IgD-negative memory B cell (primary cell): ENCODE data around the gene FILIP1L. TPM values are rescaled to one million over a fixed set of nuclear protein-coding genes. Genes with fewer than 3 reads are reported as not detected.

Experiments
- H3K27ac Mint-ChIP-seq, 3 donors: one replicate each; pipeline ENCODE4 v1.8.0; 2020 to 2022; ENCODE audit warnings: mild to moderate bottlenecking in 3 of 3, mixed read lengths in 3 of 3, moderate library complexity in 1 of 3
- H3K27me3 Mint-ChIP-seq: one replicate; pipeline ENCODE4 v1.8.0; 2021; ENCODE audit warnings: mixed read lengths
- H3K36me3 Mint-ChIP-seq: one replicate; pipeline ENCODE4 v1.8.0; 2020; ENCODE audit warnings: mild to moderate bottlenecking, mixed read lengths
- H3K4me1 Mint-ChIP-seq, 3 donors: one replicate each; pipeline ENCODE4 v1.8.0; 2020 to 2022; ENCODE audit warnings: mixed read lengths in 3 of 3, mild to moderate bottlenecking in 1 of 3
- H3K4me3 Mint-ChIP-seq, 4 donors: one replicate each; pipeline ENCODE4 v1.8.0; 2020 to 2022; ENCODE audit warnings: mild to moderate bottlenecking in 4 of 4, mixed read lengths in 4 of 4, moderate library complexity in 3 of 4
- H3K9me3 Mint-ChIP-seq, 3 donors: one replicate each; pipeline ENCODE4 v1.8.0; 2020 to 2021; ENCODE audit warnings: mixed read lengths in 3 of 3, mild to moderate bottlenecking in 1 of 3
- polyA plus RNA-seq: library from polyadenylated mRNA; unstranded; fragments of 300-500 nt; fragmentation: Illumina TruSeq; gene quantifications from one replicate; pipeline ENCODE4 v1.2.3, GENCODE V29; 2021

Gene FILIP1L
- 1.1 TPM for polyA plus RNA-seq

- H3K4me3 Mint-ChIP-seq, result no peak within 1 kb of the TSS
- no peaks in the 10 kb centered on the region for H3K9me3 Mint-ChIP-seq
- no peak within 1 kb of the TSS for H3K27ac Mint-ChIP-seq
- H3K27me3 Mint-ChIP-seq, result no peaks in the 10 kb centered on the region
- H3K4me1 Mint-ChIP-seq, result peaks cover 0 to 2% (median 0%) of the 10 kb centered on the region in 3 donors
- H3K36me3 Mint-ChIP-seq, result peaks cover 15% of the 10 kb centered on the region
These were observed at the start of gene FILIP1L for GRCh38 chr3:100114413-100115030. TSS of gene FILIP1L (minus strand) at chr3:100114501.

GRCh38 chr3:100163787-100164186, 49.5 kb upstream of the FILIP1L start:
- Mint-ChIP-seq H3K27ac (no peak overlapping the region), H3K4me3 (no peak overlapping the region), H3K4me1 (no peaks in the 10 kb centered on the region), H3K9me3 (no peaks in the 10 kb centered on the region), H3K36me3 (peaks cover 7% of the 10 kb centered on the region), H3K27me3 (no peaks in the 10 kb centered on the region)

- Mint-ChIP-seq H3K36me3 (peaks cover 17% of the 10 kb centered on the region), H3K27me3 (no peaks in the 10 kb centered on the region), H3K4me1 (no peaks in the 10 kb centered on the region), H3K27ac (no peak overlapping the region), H3K9me3 (peaks cover 2 to 3% (median 3%) of the 10 kb centered on the region in 3 donors), H3K4me3 (no peak overlapping the region)
These were observed 46.2 kb upstream of the FILIP1L start for GRCh38 chr3:100160521-100160920.

DNA sequence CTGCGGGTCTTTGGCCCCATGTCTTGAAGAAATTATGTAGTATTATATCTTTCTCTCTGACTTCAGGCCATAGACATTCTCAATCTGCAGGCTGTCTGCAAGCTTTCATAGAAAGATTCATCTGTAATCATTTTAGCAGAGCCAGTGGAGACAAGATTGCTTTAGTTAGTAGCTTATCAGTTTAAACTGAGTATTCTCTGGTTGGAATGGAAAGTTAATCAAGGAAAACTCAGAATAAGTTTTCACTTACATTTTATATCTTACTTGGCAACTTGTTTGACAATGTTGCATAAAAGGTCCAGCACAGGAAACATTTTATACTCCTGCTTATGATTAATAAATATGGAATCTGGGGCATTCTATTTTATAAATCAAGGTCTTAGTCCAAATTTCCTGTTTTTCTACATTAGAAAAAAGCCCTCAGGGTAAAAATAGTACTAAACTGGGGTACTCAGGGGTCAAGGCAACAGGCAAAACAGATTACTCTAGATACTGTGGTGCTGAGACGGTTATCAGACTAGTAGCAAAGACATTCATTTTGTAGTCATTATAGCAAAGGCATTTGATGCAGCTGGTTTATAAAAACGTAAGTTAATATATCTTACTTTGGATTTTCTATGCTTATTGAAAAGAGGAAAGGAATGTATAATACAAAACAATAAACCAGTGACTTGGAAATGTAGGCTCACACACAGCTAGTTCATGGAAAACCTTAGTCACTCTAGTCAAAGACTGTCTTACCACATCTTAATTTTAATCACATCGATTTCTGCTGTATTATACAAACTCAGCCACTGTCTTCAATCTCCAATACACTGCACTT, 45.2 kb upstream of the FILIP1L start:
- H3K36me3 Mint-ChIP-seq, result peaks cover 24% of the 10 kb centered on the region
- peak overlapping the region in 1 of 3 donors; percentile 14 for H3K27ac Mint-ChIP-seq
- H3K27me3 Mint-ChIP-seq, result no peaks in the 10 kb centered on the region
- no peak overlapping the region for H3K4me3 Mint-ChIP-seq
- no peaks in the 10 kb centered on the region for H3K4me1 Mint-ChIP-seq
- H3K9me3 Mint-ChIP-seq, result peaks cover 6 to 10% (median 7%) of the 10 kb centered on the region in 3 donors

- Mint-ChIP-seq H3K4me1 (no peaks in the 10 kb centered on the region), H3K9me3 (peaks cover 6 to 10% (median 7%) of the 10 kb centered on the region in 3 donors), H3K27me3 (no peaks in the 10 kb centered on the region), H3K36me3 (peaks cover 24% of the 10 kb centered on the region), H3K27ac (no peak overlapping the region), H3K4me3 (no peak overlapping the region)
These were observed 44.6 kb upstream of the FILIP1L start for GRCh38 chr3:100158918-100159330.

DNA sequence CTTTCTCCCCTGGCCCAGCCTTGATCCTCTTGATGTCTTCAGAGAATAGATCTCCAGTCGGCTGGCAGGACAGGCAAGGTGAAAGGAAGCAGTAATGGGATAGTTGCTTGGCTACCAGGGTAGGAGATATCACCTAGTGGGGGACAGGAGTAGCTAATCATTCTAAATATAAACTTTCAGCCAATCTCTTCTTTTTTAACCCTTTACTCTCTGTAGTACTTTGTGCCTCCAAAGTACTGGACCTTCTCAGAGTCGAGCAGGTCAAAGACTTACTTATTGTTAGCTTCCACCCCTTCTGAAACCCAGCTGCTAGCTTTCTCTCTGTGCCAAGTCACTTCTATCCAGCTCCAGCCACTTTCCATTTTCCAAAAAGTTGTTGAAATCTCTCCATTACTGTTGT, 43.4 kb upstream of the FILIP1L start:
- Mint-ChIP-seq H3K36me3 (peaks cover 25% of the 10 kb centered on the region), H3K27ac (no peak overlapping the region), H3K27me3 (no peaks in the 10 kb centered on the region), H3K4me1 (no peaks in the 10 kb centered on the region), H3K9me3 (peaks cover 6 to 10% (median 7%) of the 10 kb centered on the region in 3 donors), H3K4me3 (no peak overlapping the region)

DNA sequence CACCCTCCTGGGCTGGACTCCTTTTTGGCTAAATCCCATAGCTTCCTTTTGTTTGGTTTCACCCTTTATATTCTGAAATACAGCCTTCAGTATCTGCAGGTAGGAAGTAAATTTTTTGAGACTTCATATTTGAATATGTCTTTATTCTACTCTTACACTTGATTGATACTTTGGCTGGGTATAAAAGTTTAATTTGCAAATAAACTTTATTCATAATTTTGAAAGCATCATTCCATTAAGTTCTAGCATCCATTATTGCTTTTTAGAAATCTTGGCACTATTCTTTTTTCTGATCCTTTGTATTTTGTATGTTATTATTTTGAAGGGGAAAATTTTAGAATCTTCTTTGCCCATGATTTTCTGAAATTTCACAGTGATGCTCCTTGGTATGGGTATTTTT, 41.3 kb upstream of the FILIP1L start:
- no peak overlapping the region for H3K4me3 Mint-ChIP-seq
- peaks cover 32% of the 10 kb centered on the region for H3K36me3 Mint-ChIP-seq

GRCh38 chr3:100155128-100155527, 40.8 kb upstream of the FILIP1L start:
- Mint-ChIP-seq H3K9me3 (peaks cover 6 to 10% (median 7%) of the 10 kb centered on the region in 3 donors), H3K4me1 (no peaks in the 10 kb centered on the region), H3K27ac (no peak overlapping the region), H3K27me3 (no peaks in the 10 kb centered on the region), H3K4me3 (no peak overlapping the region), H3K36me3 (peaks cover 32% of the 10 kb centered on the region)

More for the DNA sequence above, 41.3 kb upstream of the FILIP1L start:
- no peak overlapping the region for H3K27ac Mint-ChIP-seq
- no peaks in the 10 kb centered on the region for H3K4me1 Mint-ChIP-seq
- no peaks in the 10 kb centered on the region for H3K27me3 Mint-ChIP-seq
- peaks cover 6 to 10% (median 7%) of the 10 kb centered on the region in 3 donors for H3K9me3 Mint-ChIP-seq

GRCh38 chr3:100154171-100154570, 39.9 kb upstream of the FILIP1L start:
- H3K9me3 Mint-ChIP-seq, result peaks cover 6 to 10% (median 7%) of the 10 kb centered on the region in 3 donors
- H3K4me3 Mint-ChIP-seq, result no peak overlapping the region
- H3K4me1 Mint-ChIP-seq, result peaks cover 0 to 2% (median 0%) of the 10 kb centered on the region in 3 donors
- no peaks in the 10 kb centered on the region for H3K27me3 Mint-ChIP-seq
- H3K36me3 Mint-ChIP-seq, result peaks cover 35% of the 10 kb centered on the region
- no peak overlapping the region for H3K27ac Mint-ChIP-seq

- Mint-ChIP-seq H3K4me3 (no peak overlapping the region), H3K4me1 (peaks cover 0 to 7% (median 0%) of the 10 kb centered on the region in 3 donors), H3K36me3 (peaks cover 30% of the 10 kb centered on the region), H3K27me3 (no peaks in the 10 kb centered on the region), H3K9me3 (peaks cover 3 to 6% (median 4%) of the 10 kb centered on the region in 3 donors), H3K27ac (no peak overlapping the region)
These were observed 36.9 kb upstream of the FILIP1L start for GRCh38 chr3:100151024-100151707.

DNA sequence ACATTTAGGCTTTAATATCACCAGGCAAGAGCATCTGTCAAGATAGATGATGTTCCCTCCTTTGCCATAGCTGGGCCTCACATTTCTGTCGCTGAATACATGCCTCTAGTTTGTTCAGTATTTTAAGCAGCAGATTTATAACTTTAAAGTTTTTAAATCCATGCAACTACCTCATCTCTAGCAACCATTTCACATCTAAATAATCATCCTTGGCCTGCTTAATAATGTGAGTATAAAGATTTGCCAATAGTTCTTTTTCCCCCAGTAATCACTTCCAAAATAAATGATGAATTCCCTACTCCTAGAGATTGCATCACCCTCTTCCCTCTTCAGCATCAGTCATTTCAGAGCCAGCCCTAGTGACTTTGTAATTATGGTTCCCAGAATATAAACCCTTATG, 36.2 kb upstream of the FILIP1L start:
- Mint-ChIP-seq H3K4me1 (peaks cover 0 to 7% (median 0%) of the 10 kb centered on the region in 3 donors), H3K27me3 (no peaks in the 10 kb centered on the region), H3K27ac (no peak overlapping the region), H3K4me3 (no peak overlapping the region), H3K9me3 (peaks cover 3 to 6% (median 4%) of the 10 kb centered on the region in 3 donors), H3K36me3 (peaks cover 27% of the 10 kb centered on the region)

DNA sequence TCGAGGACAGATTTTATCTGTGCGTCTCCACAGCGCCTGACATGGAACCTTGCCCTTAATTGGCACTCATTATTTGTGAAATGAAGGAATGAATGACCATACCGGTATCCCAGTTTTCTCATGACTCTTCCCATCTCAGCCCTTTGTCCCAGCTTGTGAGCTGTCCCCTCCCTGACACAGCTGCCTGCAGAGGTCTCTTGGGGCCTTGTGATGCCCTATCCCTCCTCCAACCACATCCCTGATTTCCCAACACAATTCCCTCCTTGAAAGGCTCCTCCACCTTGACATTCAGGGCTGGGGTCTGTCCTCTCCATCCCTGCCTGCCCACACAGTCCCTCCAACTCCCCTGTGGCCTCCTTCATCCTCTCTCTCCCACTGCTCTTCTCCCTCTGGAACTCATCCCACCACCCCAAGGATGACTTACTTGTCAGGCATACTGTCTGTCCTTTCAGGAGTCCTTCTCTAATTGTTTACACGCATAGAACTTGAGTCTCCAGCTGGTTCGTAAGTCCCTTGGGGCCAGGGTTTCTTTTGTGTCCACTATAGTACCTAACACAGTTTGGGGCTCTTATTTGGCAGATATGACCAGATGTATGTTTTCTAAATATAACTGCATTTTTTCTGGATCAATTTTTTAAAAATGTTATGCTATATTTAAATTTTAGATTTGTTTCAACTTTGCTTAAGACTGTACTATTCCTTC, 35.6 kb upstream of the FILIP1L start:
- Mint-ChIP-seq H3K27ac (no peak overlapping the region), H3K9me3 (peaks cover 0 to under 1% (median under 1%) of the 10 kb centered on the region in 3 donors), H3K27me3 (no peaks in the 10 kb centered on the region), H3K36me3 (peaks cover 21% of the 10 kb centered on the region), H3K4me3 (no peak overlapping the region), H3K4me1 (peaks cover 0 to 7% (median 0%) of the 10 kb centered on the region in 3 donors)

DNA sequence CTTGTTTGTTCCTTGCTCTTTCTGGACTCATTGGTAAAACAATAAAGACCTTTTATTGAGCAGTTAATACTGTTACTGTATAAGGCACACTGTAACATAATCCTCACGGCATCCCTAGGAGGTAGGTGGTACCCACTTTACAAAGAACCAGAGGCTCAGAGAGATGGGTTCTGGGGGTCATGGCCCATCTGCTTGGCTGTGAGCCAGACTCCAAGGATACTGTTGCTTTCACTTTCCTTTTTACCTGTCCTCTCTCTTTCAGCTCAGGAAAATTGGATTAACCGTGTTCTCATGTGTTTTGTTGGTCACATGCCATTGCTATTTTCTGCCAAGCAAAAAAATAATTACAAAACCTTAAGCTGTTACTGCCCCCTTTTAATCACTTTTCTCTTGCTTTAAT, 34.8 kb upstream of the FILIP1L start:
- H3K4me3 Mint-ChIP-seq, result no peak overlapping the region
- peaks cover 0 to 7% (median 0%) of the 10 kb centered on the region in 3 donors for H3K4me1 Mint-ChIP-seq
- peaks cover 20% of the 10 kb centered on the region for H3K36me3 Mint-ChIP-seq
- H3K27ac Mint-ChIP-seq, result peak overlapping the region in 1 of 3 donors; percentile 74
- H3K9me3 Mint-ChIP-seq, result no peaks in the 10 kb centered on the region
- H3K27me3 Mint-ChIP-seq, result no peaks in the 10 kb centered on the region

- Mint-ChIP-seq H3K27ac (no peak overlapping the region), H3K9me3 (peaks cover 3 to 10% (median 4%) of the 10 kb centered on the region in 3 donors), H3K36me3 (peaks cover 8% of the 10 kb centered on the region), H3K4me3 (no peak overlapping the region), H3K27me3 (no peaks in the 10 kb centered on the region), H3K4me1 (peaks cover 0 to 7% (median 0%) of the 10 kb centered on the region in 3 donors)
These were observed 30.1 kb upstream of the FILIP1L start for GRCh38 chr3:100144255-100144866.
